HG03108 (cell line): Measurements from ENCODE around the gene DRAP1.
"Not testable (repeated sequence)": the region's sequence is repeated elsewhere in the genome, so short reads cannot be mapped to it uniquely, and the experiment has no call there.

Source experiments
- ATAC-seq: cut with Tn5 transposase; IDR thresholded peaks from one replicate; pipeline ENCODE4 v1.9.1; 2021; ENCODE audit warnings: moderate library complexity; ENCODE audit not compliant: unreplicated experiment

DRAP1 gene

DNA sequence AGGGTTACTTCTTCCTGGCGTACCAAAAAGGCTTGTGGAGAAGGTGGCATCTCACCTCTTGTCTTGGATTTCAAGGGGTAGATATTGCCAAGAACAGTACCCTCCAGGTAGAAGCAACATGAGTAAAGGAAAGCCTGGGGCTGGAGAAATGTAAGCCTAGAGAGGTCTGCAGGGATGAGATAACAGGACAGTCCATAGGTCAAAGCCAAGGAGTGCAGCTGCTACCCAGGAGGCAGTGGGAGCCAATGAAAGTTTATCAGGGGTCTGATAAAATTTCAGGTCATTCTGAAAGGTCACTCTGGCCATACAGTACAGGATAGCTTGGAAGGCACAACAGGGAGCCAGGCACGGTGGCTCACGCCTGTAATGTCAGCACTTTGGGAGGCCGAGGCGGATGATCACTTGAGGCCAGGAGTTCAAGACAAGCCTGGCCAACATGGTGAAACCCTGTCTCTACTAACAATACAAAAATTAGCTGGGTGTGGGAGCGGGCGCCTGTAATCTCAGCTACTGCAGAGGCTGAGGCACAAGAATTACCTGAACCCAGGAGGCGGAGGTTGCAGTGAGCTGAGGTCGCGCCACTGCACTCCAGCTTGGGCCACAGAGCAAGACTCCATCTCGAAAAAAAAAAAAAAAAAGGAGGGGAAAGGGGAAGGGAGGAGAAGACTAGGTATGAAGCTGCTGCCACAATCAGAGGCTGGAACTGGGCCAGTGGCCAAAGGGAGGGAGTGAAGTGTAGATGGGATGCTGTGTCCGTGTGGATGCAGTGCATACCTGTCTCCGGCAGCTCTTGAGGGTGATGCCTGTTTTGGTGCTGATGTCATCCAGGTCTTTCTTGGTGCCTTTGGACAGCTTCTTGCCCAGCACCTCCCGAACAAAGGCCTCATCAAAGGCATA is 32.2 kb upstream of the DRAP1 start:
- ATAC-seq = no peak

DNA sequence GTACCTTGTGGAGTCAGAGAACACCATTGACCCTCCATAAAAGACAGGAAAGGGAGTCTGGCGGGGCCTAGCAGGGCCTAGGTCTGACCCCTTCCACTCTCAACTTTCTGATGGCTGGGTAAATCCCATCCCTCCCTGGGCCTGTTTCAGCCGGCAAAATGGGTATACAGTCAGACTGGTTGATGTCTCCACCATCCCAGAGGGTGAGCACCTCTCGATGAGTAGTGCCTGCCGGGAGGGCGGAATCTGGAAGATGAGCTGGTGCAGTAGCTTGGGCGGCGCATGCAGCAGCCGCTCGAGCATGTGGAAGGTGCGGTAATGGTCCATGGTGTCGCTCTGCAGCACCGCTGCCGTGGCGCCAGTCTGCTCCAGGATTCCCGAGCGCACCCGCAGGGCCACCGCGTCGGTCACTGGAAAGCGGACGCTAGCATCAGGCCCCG is 31.5 kb upstream of the DRAP1 start:
- no peak for ATAC-seq

GRCh38 chr11:65888163-65888814 is 30.9 kb upstream of the DRAP1 start, which contains the start of gene FIBP:
Gene FIBP (minus strand): TSS chr11:65888471. CDS start chr11:65888418, 53 bp downstream.
- peak; percentile 37 for ATAC-seq

GRCh38 chr11:65890324-65891218 is 28.7 kb upstream of the DRAP1 start, which contains the start of gene CCDC85B:
Gene CCDC85B (plus strand): TSS chr11:65890673. CDS start chr11:65890784, 111 bp downstream.
- ATAC-seq = peak; percentile 43

DNA sequence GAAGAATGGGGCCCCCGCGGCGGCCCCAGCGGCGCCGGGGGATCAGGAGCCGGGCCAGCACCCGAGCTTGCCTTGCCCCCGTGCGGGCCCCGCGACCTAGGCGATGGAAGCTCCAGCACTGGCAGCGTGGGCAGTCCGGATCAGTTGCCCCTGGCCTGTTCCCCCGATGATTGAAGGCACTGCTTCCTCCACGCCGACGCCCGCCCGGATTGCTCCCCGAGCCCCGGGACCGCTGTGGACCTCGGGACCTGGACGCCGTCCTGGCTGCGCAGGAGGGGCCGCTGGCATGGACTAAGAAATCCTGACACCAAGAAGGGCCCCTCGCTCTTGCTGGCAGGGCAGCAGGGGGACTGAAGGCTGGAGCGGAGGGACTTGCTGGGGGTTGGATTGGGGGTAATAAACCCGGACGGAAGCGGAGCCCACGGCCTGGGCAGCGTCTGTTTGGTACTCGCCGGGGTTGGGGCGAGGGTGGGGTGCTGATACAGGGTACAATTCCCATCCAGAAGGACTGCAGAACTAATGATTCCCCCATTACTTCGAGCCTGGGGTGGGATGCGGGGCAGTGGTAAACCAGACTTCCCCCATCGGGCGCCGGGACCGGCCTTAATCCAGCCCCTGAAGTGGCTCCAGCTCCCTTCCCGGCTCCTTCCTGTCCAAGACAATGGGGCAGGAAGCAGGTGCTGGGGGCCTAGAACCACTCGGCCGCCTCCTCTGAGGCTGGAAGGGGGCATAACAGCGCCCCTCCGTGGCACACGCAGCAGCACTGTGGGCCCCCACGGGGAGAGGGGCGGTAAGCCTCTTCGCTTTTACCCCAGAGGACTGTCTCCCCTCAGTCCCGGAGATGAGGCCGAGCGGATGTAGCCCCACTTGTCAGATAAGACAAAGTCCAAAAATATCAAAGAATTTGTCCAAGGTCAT is 27.7 kb upstream of the DRAP1 start:
- ATAC-seq = no peak

GRCh38 chr11:65892137-65892540 is 27.1 kb upstream of the DRAP1 start:
- ATAC-seq = not testable (repeated sequence)

- no peak for ATAC-seq
Measured at GRCh38 chr11:65892661-65893317, 26.4 kb upstream of the DRAP1 start.

DNA sequence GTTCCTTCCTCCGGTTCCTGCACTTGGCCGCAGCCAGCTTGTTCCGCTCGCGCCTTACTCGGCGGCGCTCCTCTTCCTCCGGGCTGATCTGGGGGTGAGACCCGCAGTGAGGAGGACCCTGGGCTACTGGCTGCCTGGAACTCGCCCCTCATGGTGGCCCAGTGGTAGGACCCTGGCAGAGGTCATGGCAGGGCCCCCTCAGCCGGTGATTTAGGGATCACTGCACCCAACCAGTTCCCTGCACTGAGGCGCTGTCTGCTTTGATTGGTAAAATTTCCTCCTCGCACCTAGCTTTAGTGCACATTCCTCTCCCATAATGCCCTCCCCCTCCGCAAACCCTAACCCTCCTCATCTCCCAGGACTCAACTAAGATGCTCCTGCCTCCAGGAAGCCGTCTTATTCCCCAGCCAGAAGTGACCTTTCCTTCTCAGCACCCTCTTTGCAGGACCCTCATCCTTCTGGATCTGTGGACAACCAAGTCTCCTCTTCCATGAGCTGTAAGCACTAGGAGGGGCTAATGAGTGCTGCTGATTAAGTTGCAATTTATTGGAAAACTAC is 25.1 kb upstream of the DRAP1 start:
- no peak for ATAC-seq

- ATAC-seq = no peak
Measured at GRCh38 chr11:65895482-65895981, 23.7 kb upstream of the DRAP1 start.

GRCh38 chr11:65896034-65896999 is 22.9 kb upstream of the DRAP1 start:
- no peak for ATAC-seq

GRCh38 chr11:65897020-65897471 is 22.2 kb upstream of the DRAP1 start:
- ATAC-seq = no peak

- ATAC-seq = no peak
Measured at GRCh38 chr11:65898656-65899355, 20.4 kb upstream of the DRAP1 start.

DNA sequence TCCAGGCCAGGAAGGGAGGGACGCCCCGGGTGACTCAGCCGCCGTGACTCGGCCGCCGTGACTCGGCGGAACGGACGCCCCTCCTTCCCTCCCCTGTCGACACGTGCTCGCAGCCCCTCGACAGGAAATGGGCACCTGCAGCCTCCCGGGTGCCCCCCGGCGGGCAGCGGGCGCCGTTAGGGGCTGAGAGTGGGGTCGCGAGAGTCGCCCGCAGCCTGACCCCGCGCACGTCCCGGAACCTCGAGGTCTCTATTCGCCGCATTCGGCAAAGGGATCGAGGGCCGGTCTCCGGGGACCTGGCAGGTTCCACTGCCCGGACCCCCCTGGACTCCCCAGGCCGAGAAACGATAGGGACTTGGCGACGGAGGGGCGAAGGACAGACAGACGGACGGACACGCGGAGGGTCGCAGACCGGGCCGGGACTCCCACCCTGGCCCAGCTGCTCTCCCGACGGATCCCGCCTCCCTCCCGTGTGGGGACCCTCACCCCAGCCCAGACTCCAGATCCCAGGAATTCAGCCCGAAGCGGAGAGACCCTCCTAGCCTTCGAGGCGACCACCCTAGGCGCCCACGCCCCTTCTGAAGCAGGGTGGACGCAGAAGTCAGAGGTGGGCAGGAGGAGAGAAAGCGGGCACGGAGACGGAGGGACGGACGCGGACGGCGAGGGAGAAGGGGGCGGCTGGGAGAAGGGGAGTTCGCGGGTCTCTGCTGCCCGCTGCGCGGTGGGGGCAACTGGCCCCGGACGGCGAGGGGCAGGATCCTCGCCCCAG is 19.7 kb upstream of the DRAP1 start:
- no peak for ATAC-seq

DNA sequence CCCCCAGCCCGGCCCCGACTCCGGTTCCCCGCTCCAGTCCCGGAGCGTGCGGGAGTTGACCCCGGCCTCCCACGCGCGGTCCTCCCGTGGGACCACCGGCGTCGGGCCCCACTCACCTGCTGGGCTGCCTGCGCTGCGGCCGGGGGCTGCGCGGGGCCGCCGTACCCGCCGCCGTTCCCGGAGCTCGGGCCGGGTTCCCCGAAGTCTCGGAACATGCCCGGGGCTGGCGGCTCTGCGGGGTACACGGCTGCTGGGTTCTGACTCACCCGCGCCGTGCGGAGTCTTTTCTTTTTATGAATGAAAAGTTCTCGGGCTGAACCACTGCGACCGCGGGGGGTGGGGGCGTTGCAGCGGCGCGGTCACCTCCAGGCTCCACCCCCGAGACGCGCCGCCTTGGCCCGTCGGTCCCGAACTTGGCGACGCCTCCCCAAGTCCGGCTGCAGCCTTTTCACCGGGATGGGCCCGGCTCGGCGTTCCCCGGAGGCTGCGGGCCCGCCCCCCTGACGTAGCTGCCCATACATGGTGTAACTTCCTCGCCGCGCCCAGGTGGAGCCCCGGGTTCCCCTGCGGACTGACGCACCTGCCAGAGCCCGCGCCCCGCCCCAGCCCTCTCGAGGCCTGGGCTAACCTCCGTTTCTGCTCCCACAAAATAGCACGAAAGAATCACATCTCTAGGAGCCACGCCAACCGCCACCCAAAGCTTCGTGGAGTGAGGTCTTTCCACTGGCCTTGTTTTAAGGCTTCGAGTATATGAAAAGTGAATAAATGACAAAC is 18.9 kb upstream of the DRAP1 start, which contains the start of gene FOSL1:
Gene FOSL1 (minus strand): TSS at position 264 of the 774 bp plus-strand sequence. CDS start 49 bp downstream, at position 215.
- ATAC-seq = peak; percentile 76

- ATAC-seq = no peak
Measured at GRCh38 chr11:65900899-65901180, 18.4 kb upstream of the DRAP1 start.

GRCh38 chr11:65903068-65903481 is 16.2 kb upstream of the DRAP1 start:
- ATAC-seq = no peak
